Upper lobe of left lung (tissue), 6 donors: ENCODE results near the gene GYPC. TPM values are rescaled to one million over a fixed set of nuclear protein-coding genes. Genes with fewer than 3 reads are reported as not detected.
A peak's percentile ranks its signal among the peaks of the same experiment; 100 is the strongest.

ENCODE experiments used
- ATAC-seq, 2 donors: fragments of 200-7000 bp; cut with Tn5 transposase; one replicate each; pipeline ENCODE4 v1.9.1; 2022; ENCODE audit warnings: mild to moderate bottlenecking in 2 of 2, moderate library complexity in 2 of 2; ENCODE audit not compliant: low FRiP score in 2 of 2
- DNase-seq, 2 donors: peaks; one replicate each; pipeline ENCODE4 v3.0.0-alpha.2; 2019 to 2020
- H3K27ac ChIP-seq, 4 donors: fragments of 200-600 bp; sonication (generic); one replicate each; pipeline ENCODE4 v1.5.1; 2016 to 2019
- H3K27me3 ChIP-seq, 4 donors: fragments of 200-600 bp; sonication (generic); one replicate each; pipeline ENCODE4 v1.5.1; 2017 to 2019
- H3K36me3 ChIP-seq, 4 donors: fragments of 200-600 bp; sonication (generic); one replicate each; pipeline ENCODE4 v1.5.1; 2016 to 2019
- H3K4me1 ChIP-seq, 4 donors: fragments of 200-600 bp; sonication (generic); one replicate each; pipeline ENCODE4 v1.5.1; 2018 to 2019
- H3K4me3 ChIP-seq, 4 donors: fragments of 200-600 bp; sonication (generic); one replicate each; pipeline ENCODE4 v1.5.1; 2017 to 2019; ENCODE audit warnings: mild to moderate bottlenecking in 2 of 4, moderate library complexity in 1 of 4
- H3K9me3 ChIP-seq, 4 donors: fragments of 200-600 bp; sonication (generic); one replicate each; pipeline ENCODE4 v1.5.1; 2018 to 2019
- CTCF ChIP-seq, 6 experiments: fragments of 450-650 bp in 4 of 6; fragments of 200-600 bp in 2 of 6; sonication (generic) in 2 of 6; IDR thresholded peaks; one replicate each; pipeline ENCODE4 v1.5.1; 2016 to 2019; ENCODE audit warnings: antibody characterized with exemption in 6 of 6
- EP300 ChIP-seq, 4 donors: sonication (generic); formaldehyde crosslinking; IDR thresholded peaks; one replicate each; pipeline ENCODE4 v1.5.1; 2017; ENCODE audit warnings: antibody characterized with exemption in 4 of 4, control low read depth in 2 of 4
- POLR2A ChIP-seq, 4 donors: fragments of 450-650 bp; IDR thresholded peaks; one replicate each; pipeline ENCODE4 v1.5.1; 2016 to 2017; ENCODE audit warnings: antibody characterized with exemption in 4 of 4, mild to moderate bottlenecking in 2 of 4
- POLR2AphosphoS5 ChIP-seq, 2 donors: sonication (generic); formaldehyde crosslinking; IDR thresholded peaks; one replicate each; pipeline ENCODE4 v1.5.1; 2017; ENCODE audit warnings: antibody characterized with exemption in 2 of 2
- WGBS, 2 donors: methylation state at CpG; one replicate each; pipeline ENCODE4 v1.1.5; 2017 to 2018; 5-methylcytosine and 5-hydroxymethylcytosine counted together
- total RNA-seq, 6 donors: library from RNA; depleted of rRNA in 4 of 6; stranded (reverse); fragments of >200 nt in 4 of 6; gene quantifications; one replicate each; pipeline versions ENCODE4 v1.1.0 to v1.2.1, GENCODE V29; 2016 to 2021
- donor health status: DM: no; HTN: no; CAD: no; lungs with moderate emphysema.
- donor health status: DM: no; HTN: yes; CAD: no; lungs with severe emphysema.

Gene GYPC
- total RNA-seq, 6 donors from 2014 or later = 61.0 to 107 (median 77.5) TPM

DNA sequence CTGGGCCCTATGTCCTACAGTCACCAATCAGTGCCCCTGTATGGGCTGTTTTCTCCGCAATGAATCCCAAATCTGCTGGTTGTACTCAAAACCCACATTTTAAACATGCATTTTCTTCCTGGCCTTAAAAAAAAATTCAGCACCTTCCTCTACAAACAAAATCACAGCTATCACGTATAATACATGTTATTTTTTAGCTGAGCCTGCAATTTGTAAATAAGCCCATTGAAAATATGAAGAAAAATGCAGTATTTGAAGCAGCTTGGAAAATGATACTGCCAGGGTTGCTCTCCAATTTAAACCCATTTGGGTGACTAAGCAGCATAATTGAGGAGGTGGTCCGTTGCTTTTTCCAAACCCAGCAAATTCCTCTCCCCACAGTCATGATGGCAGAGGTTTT lies 33.0 kb upstream of the GYPC start:
- Histone ChIP-seq H3K4me1 (no peaks in the 10 kb centered on the region), H3K9me3 (peaks cover 0 to 8% (median 3%) of the 10 kb centered on the region in 4 donors), H3K27ac (no peak overlapping the region), H3K36me3 (no peaks in the 10 kb centered on the region), H3K4me3 (no peak overlapping the region), H3K27me3 (no peaks in the 10 kb centered on the region)
- WGBS, 2 donors = 78 to 86% methylated on average over 3 of the region's 3 CpGs
- ATAC-seq (no peak), DNase-seq (no peak)
- TF ChIP-seq EP300 (IDR thresholded peaks at IDR 0.05) (no peak), CTCF (IDR thresholded peaks at IDR 0.05) (no peak), POLR2AphosphoS5 (IDR thresholded peaks at IDR 0.05) (no peak), POLR2A (IDR thresholded peaks at IDR 0.05) (no peak)

GRCh38 chr2:126627643-126628042 lies 28.3 kb upstream of the GYPC start:
- TF ChIP-seq POLR2A (IDR thresholded peaks at IDR 0.05) (no peak), CTCF (IDR thresholded peaks at IDR 0.05) (no peak), POLR2AphosphoS5 (IDR thresholded peaks at IDR 0.05) (peak in 1 of 2 donors; percentile 22)
- Histone ChIP-seq H3K9me3 (no peaks in the 10 kb centered on the region), H3K27me3 (no peaks in the 10 kb centered on the region), H3K27ac (no peak overlapping the region), H3K36me3 (no peaks in the 10 kb centered on the region), H3K4me1 (no peaks in the 10 kb centered on the region), H3K4me3 (no peak overlapping the region)
- WGBS, 2 donors = 71 to 75% methylated on average over 2 of the region's 2 CpGs
- DNase-seq (no peak), ATAC-seq (peak in 1 of 2 donors; percentile 55)

GRCh38 chr2:126634273-126634861 lies 21.6 kb upstream of the GYPC start:
- WGBS, 2 donors = 52 to 62% methylated on average over 12 of the region's 12 CpGs
- Histone ChIP-seq H3K4me1 (peaks cover 0 to 3% (median 0%) of the 10 kb centered on the region in 4 donors), H3K27ac (no peak overlapping the region), H3K9me3 (no peaks in the 10 kb centered on the region), H3K27me3 (no peaks in the 10 kb centered on the region), H3K36me3 (no peaks in the 10 kb centered on the region), H3K4me3 (no peak overlapping the region)
- ATAC-seq (no peak), DNase-seq (no peak)
- TF ChIP-seq EP300 (IDR thresholded peaks at IDR 0.05) = no peak
- peak in 1 of 6 experiments; percentile 24 for TF ChIP-seq CTCF (IDR thresholded peaks at IDR 0.05)

- peak in 1 of 2 donors; percentile 41 for ATAC-seq
- H3K4me1 ChIP-seq = peaks cover 0 to 3% (median 0%) of the 10 kb centered on the region in 4 donors
- TF ChIP-seq POLR2AphosphoS5 (IDR thresholded peaks at IDR 0.05) = no peak
- no peak for TF ChIP-seq EP300 (IDR thresholded peaks at IDR 0.05)
- no peak for TF ChIP-seq CTCF (IDR thresholded peaks at IDR 0.05)
- no peak for TF ChIP-seq POLR2A (IDR thresholded peaks at IDR 0.05)
- H3K4me3 ChIP-seq = no peak overlapping the region
- WGBS, 2 donors = 48 to 67% methylated on average over 1 of the region's 1 CpG
- H3K36me3 ChIP-seq = no peaks in the 10 kb centered on the region
- H3K27ac ChIP-seq = no peak overlapping the region
- DNase-seq = no peak
- no peaks in the 10 kb centered on the region for H3K27me3 ChIP-seq
- no peaks in the 10 kb centered on the region for H3K9me3 ChIP-seq
These were observed 20.7 kb upstream of the GYPC start for GRCh38 chr2:126635281-126635680.

DNA sequence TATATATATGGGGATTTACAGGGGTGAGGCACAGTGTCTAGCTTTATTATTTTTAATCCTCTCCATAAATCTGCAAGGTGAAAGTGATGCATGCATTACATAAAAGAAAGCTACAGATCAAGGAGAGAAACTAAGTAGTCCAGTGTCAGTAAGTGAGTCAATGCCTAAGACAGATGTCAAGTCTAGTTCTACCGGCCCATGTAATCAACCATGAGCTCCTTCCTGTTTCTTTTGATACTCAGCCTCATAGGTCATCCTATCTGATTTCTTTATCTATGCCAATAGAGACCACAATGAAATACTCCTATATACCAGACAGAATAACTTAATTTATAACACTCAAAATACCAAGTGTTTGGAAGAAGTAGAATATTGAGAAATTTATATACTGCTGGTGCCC lies 20.2 kb upstream of the GYPC start:
- Histone ChIP-seq H3K4me1 (peaks cover 0 to 3% (median 0%) of the 10 kb centered on the region in 4 donors), H3K9me3 (no peaks in the 10 kb centered on the region), H3K4me3 (no peak overlapping the region), H3K27me3 (no peaks in the 10 kb centered on the region), H3K36me3 (no peaks in the 10 kb centered on the region), H3K27ac (no peak overlapping the region)
- no peak for TF ChIP-seq POLR2A (IDR thresholded peaks at IDR 0.05)
- TF ChIP-seq EP300 (IDR thresholded peaks at IDR 0.05) = no peak
- no peak for TF ChIP-seq CTCF (IDR thresholded peaks at IDR 0.05)
- no peak for TF ChIP-seq POLR2AphosphoS5 (IDR thresholded peaks at IDR 0.05)
- DNase-seq (no peak), ATAC-seq (no peak)
- 23 to 48% methylated on average over 1 of the region's 1 CpG for WGBS, 2 donors
